Ovary (tissue), 9 donors: ENCODE data around the gene RARRES1. TPM values are rescaled to one million over a fixed set of nuclear protein-coding genes. Genes with fewer than 3 reads are reported as not detected.

ENCODE experiments used
- DNase-seq, 5 donors: peaks; one replicate each; pipeline ENCODE4 v3.0.0-alpha.2; 2019 to 2020
- H3K27ac ChIP-seq, 2 donors: fragments of 200-600 bp; one replicate each; pipeline versions ENCODE4 v1.5.1 to v1.8.0; 2019 to 2022
- H3K27me3 ChIP-seq: fragments of 200-600 bp; one replicate; pipeline ENCODE4 v1.8.0; 2022
- H3K36me3 ChIP-seq: fragments of 200-600 bp; sonication (generic); one replicate; pipeline ENCODE4 v1.5.1; 2019
- H3K4me1 ChIP-seq: one replicate; pipeline ENCODE4 v1.8.1; 2013; ENCODE audit warnings: mild to moderate bottlenecking, moderate library complexity; ENCODE audit not compliant: insufficient read depth
- H3K4me3 ChIP-seq: fragments of 200-600 bp; sonication (generic); one replicate; pipeline ENCODE4 v1.5.1; 2017
- H3K9me3 ChIP-seq, 2 donors: fragments of 200-600 bp in 1 of 2; sonication (generic) in 1 of 2; one replicate each; pipeline versions ENCODE4 v1.5.1 to v1.8.1; 2013 to 2019; ENCODE audit warnings: mild to moderate bottlenecking in 1 of 2, moderate library complexity in 1 of 2
- EP300 ChIP-seq: sonication (generic); formaldehyde crosslinking; IDR thresholded peaks from one replicate; pipeline ENCODE4 v1.6.1; 2017; ENCODE audit warnings: antibody characterized with exemption
- POLR2A ChIP-seq: fragments of 450-650 bp; IDR thresholded peaks from one replicate; pipeline ENCODE4 v1.6.1; 2017; ENCODE audit warnings: antibody characterized with exemption, mild to moderate bottlenecking, moderate library complexity
- WGBS, 3 donors: extraction: QIAGEN DNeasy Blood & Tissue Kit in 1 of 3; methylation state at CpG; one replicate each; pipeline versions ENCODE4 v1.1.5 to v1.1.7; 2013 to 2017; 5-methylcytosine and 5-hydroxymethylcytosine counted together
- intact Hi-C, 4 donors: fragments of 100-400 bp; cut with DNase I; formaldehyde crosslinking; loops; one replicate each; pipeline versions ENCODE4 v1.11.0 to v1.15.1; 2022 to 2023
- polyA plus RNA-seq, 2 donors: library from polyadenylated mRNA; stranded (reverse); fragments of 200-250 nt in 1 of 2; fragments of 350-450 nt in 1 of 2; fragmentation: Illumina TruSeq in 1 of 2; extraction: RNeasy Lipid Tissue Mini Kit (QIAGEN cat#74804) in 1 of 2; gene quantifications; one replicate each; pipeline ENCODE4 v1.2.3, GENCODE V29; 2013 to 2014
- total RNA-seq, 7 donors: library from RNA; depleted of rRNA in 2 of 7; stranded (reverse); fragments of >200 nt in 2 of 7; fragmentation: NEBNext Ultra II Directional in 3 of 7; extraction: Animal tissue kit (Norgen Biotek cat#: 25700) in 3 of 7; gene quantifications; one replicate each; pipeline versions ENCODE4 v1.1.0 to v1.2.4, GENCODE V29; 2016 to 2023
- TF ChIP-seq, protein P1 (sequence below), 3 donors: fragments of 450-650 bp in 2 of 3; fragments of 200-600 bp in 1 of 3; IDR thresholded peaks; one replicate each; pipeline versions ENCODE4 v1.5.1 to v1.8.0; 2016 to 2022; ENCODE audit warnings: antibody characterized with exemption in 3 of 3, mild to moderate bottlenecking in 1 of 3
- donor health status: DM: no; HTN: no; CAD: no; lungs with moderate emphysema.
- donor health status: DM: no; HTN: no; CAD: no.
- donor health status: Bipolar disorder and iron deficiency.
- donor health status: DM: yes; HTN: yes; CAD: no.
- donor health status: DM: no; HTN: no; CAD: no.
- donor health status: DM: yes; HTN: yes; CAD: no.

RARRES1 gene
- total and polyA plus RNA-seq, 9 donors: 11.1 to 283 (median 50.6) TPM

- intact Hi-C loops: loop anchor here in 2 of 4 donors (5.0 kb wide), 2 partner anchors 42 to 47 kb away; partner anchors contain the start of gene RARRES1 (in 1 of the 2)
- H3K36me3 ChIP-seq: no peaks in the 10 kb centered on the region
- no peak overlapping the region for H3K27ac ChIP-seq
- no peaks in the 10 kb centered on the region for H3K9me3 ChIP-seq
- H3K27me3 ChIP-seq: no peaks in the 10 kb centered on the region
- TF ChIP-seq POLR2A (no peak), EP300 (peak; percentile 80)
- TF ChIP-seq, protein P1, sequence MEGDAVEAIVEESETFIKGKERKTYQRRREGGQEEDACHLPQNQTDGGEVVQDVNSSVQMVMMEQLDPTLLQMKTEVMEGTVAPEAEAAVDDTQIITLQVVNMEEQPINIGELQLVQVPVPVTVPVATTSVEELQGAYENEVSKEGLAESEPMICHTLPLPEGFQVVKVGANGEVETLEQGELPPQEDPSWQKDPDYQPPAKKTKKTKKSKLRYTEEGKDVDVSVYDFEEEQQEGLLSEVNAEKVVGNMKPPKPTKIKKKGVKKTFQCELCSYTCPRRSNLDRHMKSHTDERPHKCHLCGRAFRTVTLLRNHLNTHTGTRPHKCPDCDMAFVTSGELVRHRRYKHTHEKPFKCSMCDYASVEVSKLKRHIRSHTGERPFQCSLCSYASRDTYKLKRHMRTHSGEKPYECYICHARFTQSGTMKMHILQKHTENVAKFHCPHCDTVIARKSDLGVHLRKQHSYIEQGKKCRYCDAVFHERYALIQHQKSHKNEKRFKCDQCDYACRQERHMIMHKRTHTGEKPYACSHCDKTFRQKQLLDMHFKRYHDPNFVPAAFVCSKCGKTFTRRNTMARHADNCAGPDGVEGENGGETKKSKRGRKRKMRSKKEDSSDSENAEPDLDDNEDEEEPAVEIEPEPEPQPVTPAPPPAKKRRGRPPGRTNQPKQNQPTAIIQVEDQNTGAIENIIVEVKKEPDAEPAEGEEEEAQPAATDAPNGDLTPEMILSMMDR (IDR thresholded peaks at IDR 0.05): no peak
- no peak overlapping the region for H3K4me3 ChIP-seq
- 45 to 74% (median 60%) methylated on average over 7 of the region's 7 CpGs for WGBS, 3 donors
- DNase-seq: no peak
- H3K4me1 ChIP-seq: peaks cover 10% of the 10 kb centered on the region
Measured at GRCh38 chr3:158773845-158774830, 41.9 kb upstream of the RARRES1 start.

DNA sequence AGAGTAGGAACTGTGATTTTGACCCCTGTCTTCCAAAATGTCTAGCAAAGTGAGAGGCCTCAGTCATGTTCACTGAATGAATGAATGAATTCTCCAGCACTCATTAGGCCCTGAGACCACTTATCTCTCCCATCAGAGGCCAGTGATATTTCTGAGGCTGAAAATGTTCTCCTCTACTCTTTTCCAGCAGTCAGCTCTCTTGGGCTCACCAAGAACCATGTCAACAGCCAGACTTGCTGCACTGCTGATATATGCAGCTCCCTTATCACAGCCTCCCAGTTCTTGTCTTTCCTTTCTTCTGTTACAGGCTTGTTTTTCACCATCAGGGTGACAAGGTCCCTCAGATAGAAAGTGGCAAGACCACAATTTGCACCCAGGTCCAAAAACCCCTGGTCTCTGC, 40.9 kb upstream of the RARRES1 start:
- intact Hi-C loops: loop anchor here in 2 of 4 donors (5.0 kb wide), 2 partner anchors 41 to 46 kb away; partner anchors contain the start of gene RARRES1 (in 1 of the 2)
- peaks cover 18% of the 10 kb centered on the region for H3K4me1 ChIP-seq
- TF ChIP-seq, protein P1 (IDR thresholded peaks at IDR 0.05): no peak
- TF ChIP-seq EP300 (no peak), POLR2A (no peak)

GRCh38 chr3:158771982-158772381, 39.7 kb upstream of the RARRES1 start:
- Histone ChIP-seq H3K27ac (peak overlapping the region in 1 of 2 donors; percentile 79), H3K4me1 (peaks cover 18% of the 10 kb centered on the region), H3K27me3 (no peaks in the 10 kb centered on the region), H3K4me3 (no peak overlapping the region), H3K36me3 (no peaks in the 10 kb centered on the region), H3K9me3 (no peaks in the 10 kb centered on the region)
- no peak for DNase-seq
- 72 to 79% (median 78%) methylated on average over 3 of the region's 3 CpGs for WGBS, 3 donors
- TF ChIP-seq POLR2A: no peak
- TF ChIP-seq, protein P1 (IDR thresholded peaks at IDR 0.05): no peak
- no peak for TF ChIP-seq EP300
- intact Hi-C loops: loop anchor here in 2 of 4 donors (5.0 kb wide), 2 partner anchors 40 to 45 kb away; partner anchors contain the start of gene RARRES1 (in 1 of the 2)

More for the DNA sequence above, 40.9 kb upstream of the RARRES1 start:
- Histone ChIP-seq H3K9me3 (no peaks in the 10 kb centered on the region), H3K27me3 (no peaks in the 10 kb centered on the region), H3K36me3 (no peaks in the 10 kb centered on the region), H3K4me3 (no peak overlapping the region), H3K27ac (no peak overlapping the region)
- DNase-seq: no peak

DNA sequence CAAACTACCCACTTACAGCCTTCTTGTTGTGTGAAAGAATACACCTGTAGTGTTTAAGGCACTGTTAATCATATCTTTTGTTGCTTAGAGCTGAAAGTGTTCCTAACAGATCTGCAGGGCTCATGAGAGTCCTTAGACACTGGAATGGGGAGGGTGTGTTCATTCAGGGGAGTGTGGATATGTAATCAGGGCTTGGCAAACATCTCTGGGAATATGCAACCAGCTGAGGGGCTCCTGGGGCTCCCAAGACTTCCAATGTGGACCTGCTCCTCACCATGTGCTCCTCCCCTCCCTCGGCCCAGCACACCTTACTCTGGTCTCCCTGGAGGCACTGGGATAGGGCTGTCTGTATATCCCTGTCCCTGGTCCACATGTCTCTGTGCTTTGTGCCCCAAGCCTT, 39.3 kb upstream of the RARRES1 start:
- TF ChIP-seq POLR2A (no peak), EP300 (no peak)
- TF ChIP-seq, protein P1 (IDR thresholded peaks at IDR 0.05): no peak
- no peak overlapping the region for H3K4me3 ChIP-seq
- WGBS, 3 donors: 90 to 95% (median 92%) methylated on average over 1 of the region's 1 CpG
- no peaks in the 10 kb centered on the region for H3K36me3 ChIP-seq
- peaks cover 18% of the 10 kb centered on the region for H3K4me1 ChIP-seq
- no peaks in the 10 kb centered on the region for H3K9me3 ChIP-seq
- intact Hi-C loops: loop anchor here in 2 of 4 donors (5.0 kb wide), 2 partner anchors 39 to 44 kb away; partner anchors contain the start of gene RARRES1 (in 1 of the 2)
- no peak for DNase-seq
- no peaks in the 10 kb centered on the region for H3K27me3 ChIP-seq
- peak overlapping the region in 1 of 2 donors; percentile 79 for H3K27ac ChIP-seq
